ENCODE measurements around the gene C19orf47.

The C19orf47 gene

DNA sequence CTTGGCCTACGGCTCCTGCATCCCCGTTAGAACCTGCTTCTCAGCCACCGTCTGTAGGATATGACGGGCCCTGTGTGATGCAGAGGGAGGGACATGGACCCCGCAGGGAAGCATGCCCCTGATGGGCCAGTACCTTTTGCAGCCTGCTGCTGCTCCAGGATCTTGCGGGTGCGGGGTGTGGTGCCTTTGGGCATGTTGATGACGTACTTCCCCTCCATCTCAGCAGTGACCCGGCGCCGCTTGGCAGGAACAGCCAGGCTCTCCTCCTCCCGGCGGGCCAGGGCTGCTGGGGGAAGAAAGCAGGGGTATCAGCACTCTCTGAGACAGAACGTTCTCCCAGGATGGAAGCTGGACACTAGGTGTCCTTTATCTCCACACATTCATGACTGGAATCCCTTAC lies 22.0 kb downstream of the C19orf47 start:
- no peak for TF ChIP-seq CTCF (IDR thresholded peaks at IDR 0.05; ENCODE audit: borderline replicate concordance, control extremely low read depth, extremely low read depth, insufficient read depth, missing control alignments)
- DNase-seq (ENCODE audit: low spot score) = no peak
- in situ Hi-C loops (cut with MboI; ENCODE audit: low sequenced_read_pairs, unreplicated experiment) = no loop called here

DNA sequence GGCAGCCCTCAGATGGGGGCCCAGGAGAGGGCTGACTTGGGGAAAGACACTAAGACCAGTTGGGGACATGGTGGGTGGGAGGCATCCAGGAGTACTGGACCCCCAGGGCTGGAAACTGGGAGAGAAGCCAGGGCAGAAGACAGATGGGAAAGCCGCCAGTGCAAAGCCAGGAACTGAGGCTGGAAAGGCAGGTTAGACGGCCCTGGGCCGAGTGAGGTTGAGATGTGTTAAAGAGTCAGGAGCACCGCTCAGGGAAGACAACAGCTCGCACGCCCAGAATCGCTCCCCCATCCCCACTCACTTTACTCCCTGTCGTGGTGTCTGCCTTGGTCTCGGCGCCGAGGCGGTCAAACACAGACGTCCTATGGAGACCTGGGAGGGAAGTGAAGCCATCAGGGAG lies 24.5 kb downstream of the C19orf47 start:
- in situ Hi-C loops (cut with MboI; ENCODE audit: low sequenced_read_pairs, unreplicated experiment) = loop anchor here (25.0 kb wide), 1 partner anchor 289 kb away; the partner anchor contains the start of gene LTBP4
- DNase-seq (ENCODE audit: low spot score) = no peak
- no peak for TF ChIP-seq CTCF (IDR thresholded peaks at IDR 0.05; ENCODE audit: borderline replicate concordance, control extremely low read depth, extremely low read depth, insufficient read depth, missing control alignments)

- in situ Hi-C loops (cut with MboI; ENCODE audit: low sequenced_read_pairs, unreplicated experiment) = loop anchor here (25.0 kb wide), 1 partner anchor 289 kb away; the partner anchor contains the start of gene LTBP4
- no peak for TF ChIP-seq CTCF (IDR thresholded peaks at IDR 0.05; ENCODE audit: borderline replicate concordance, control extremely low read depth, extremely low read depth, insufficient read depth, missing control alignments)
- DNase-seq (ENCODE audit: low spot score) = no peak
These were observed 25.1 kb downstream of the C19orf47 start for GRCh38 chr19:40322951-40323615.

DNA sequence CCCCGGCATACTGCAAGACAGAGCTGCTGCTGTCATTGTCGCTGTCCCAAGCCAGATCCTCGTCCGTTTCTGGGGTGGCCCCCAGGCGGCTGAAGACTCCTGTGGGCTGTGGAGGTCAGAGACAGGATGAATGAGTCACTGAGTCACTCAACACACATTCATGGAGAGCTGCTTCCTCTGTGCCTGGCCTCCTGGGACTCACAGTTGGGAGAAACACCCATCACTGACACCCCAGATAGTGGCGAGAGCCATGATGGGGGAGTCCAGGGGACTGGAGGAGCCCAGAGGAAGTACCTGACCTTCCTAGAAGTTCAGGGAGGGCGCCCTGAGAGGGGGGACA lies 26.0 kb downstream of the C19orf47 start:
- no peak for TF ChIP-seq CTCF (IDR thresholded peaks at IDR 0.05; ENCODE audit: borderline replicate concordance, control extremely low read depth, extremely low read depth, insufficient read depth, missing control alignments)
- in situ Hi-C loops (cut with MboI; ENCODE audit: low sequenced_read_pairs, unreplicated experiment) = loop anchor here (25.0 kb wide), 1 partner anchor 290 kb away; the partner anchor contains the start of gene LTBP4
- DNase-seq (ENCODE audit: low spot score) = no peak

GRCh38 chr19:40321566-40322270 lies 26.5 kb downstream of the C19orf47 start:
- TF ChIP-seq CTCF (IDR thresholded peaks at IDR 0.05; ENCODE audit: borderline replicate concordance, control extremely low read depth, extremely low read depth, insufficient read depth, missing control alignments) = no peak
- in situ Hi-C loops (cut with MboI; ENCODE audit: low sequenced_read_pairs, unreplicated experiment) = loop anchor here (25.0 kb wide), 1 partner anchor 291 kb away; the partner anchor contains the start of gene LTBP4
- no peak for DNase-seq (ENCODE audit: low spot score)

GRCh38 chr19:40321076-40321475 lies 27.1 kb downstream of the C19orf47 start:
- TF ChIP-seq CTCF (IDR thresholded peaks at IDR 0.05; ENCODE audit: borderline replicate concordance, control extremely low read depth, extremely low read depth, insufficient read depth, missing control alignments) = no peak
- DNase-seq (ENCODE audit: low spot score) = no peak
- in situ Hi-C loops (cut with MboI; ENCODE audit: low sequenced_read_pairs, unreplicated experiment) = loop anchor here (25.0 kb wide), 1 partner anchor 291 kb away; the partner anchor contains the start of gene LTBP4
